Activated T-helper 17 cell treated with anti-CD3 and anti-CD28 coated beads, Interleukin-2, amount 50 U/mL, for 72 hours (primary cell): Measurements from ENCODE around the gene PSEN1. TPM values are rescaled to one million over a fixed set of nuclear protein-coding genes. Genes with fewer than 3 reads are reported as not detected.
"Not testable (repeated sequence)": the region's sequence is repeated elsewhere in the genome, so short reads cannot be mapped to it uniquely, and the experiment has no call there.

ENCODE experiments used
- ATAC-seq: fragments of 150-1000 bp; cut with Tn5 transposase; replicated peaks from 2 replicates; pipeline ENCODE4 v1.10.0; 2021; ENCODE audit warnings: mild to moderate bottlenecking, moderate library complexity
- H3K27ac Mint-ChIP-seq: one replicate; pipeline ENCODE4 v1.8.0; 2022; ENCODE audit warnings: mixed read lengths
- H3K27me3 Mint-ChIP-seq: one replicate; pipeline ENCODE4 v1.8.0; 2022; ENCODE audit warnings: mixed read lengths
- H3K36me3 Mint-ChIP-seq: one replicate; pipeline ENCODE4 v1.8.0; 2022; ENCODE audit warnings: low read depth, mild to moderate bottlenecking, mixed read lengths
- H3K4me1 Mint-ChIP-seq: one replicate; pipeline ENCODE4 v1.8.0; 2022; ENCODE audit warnings: mixed read lengths
- H3K4me3 Mint-ChIP-seq: one replicate; pipeline ENCODE4 v1.8.0; 2022; ENCODE audit warnings: mild to moderate bottlenecking, mixed read lengths
- H3K9me3 Mint-ChIP-seq: one replicate; pipeline ENCODE4 v1.8.0; 2022; ENCODE audit warnings: mixed read lengths
- total RNA-seq, 2 donors: library from RNA; stranded (reverse); gene quantifications; one replicate each; pipeline ENCODE4 v1.2.3, GENCODE V29; 2022

Gene PSEN1
- total RNA-seq, 2 donors from 2014 or later, result 33.8 to 37.8 TPM

- no peaks in the 10 kb centered on the region for H3K9me3 Mint-ChIP-seq
- H3K27ac Mint-ChIP-seq, result peak overlapping the region; percentile 75
- no peaks in the 10 kb centered on the region for H3K27me3 Mint-ChIP-seq
- H3K4me1 Mint-ChIP-seq, result peaks cover 29% of the 10 kb centered on the region
- peak; percentile 29 for ATAC-seq
- H3K4me3 Mint-ChIP-seq, result peak overlapping the region; percentile 30
- peaks cover 8% of the 10 kb centered on the region for H3K36me3 Mint-ChIP-seq
Measured at GRCh38 chr14:73142216-73142615, 5.9 kb downstream of the PSEN1 start.

DNA sequence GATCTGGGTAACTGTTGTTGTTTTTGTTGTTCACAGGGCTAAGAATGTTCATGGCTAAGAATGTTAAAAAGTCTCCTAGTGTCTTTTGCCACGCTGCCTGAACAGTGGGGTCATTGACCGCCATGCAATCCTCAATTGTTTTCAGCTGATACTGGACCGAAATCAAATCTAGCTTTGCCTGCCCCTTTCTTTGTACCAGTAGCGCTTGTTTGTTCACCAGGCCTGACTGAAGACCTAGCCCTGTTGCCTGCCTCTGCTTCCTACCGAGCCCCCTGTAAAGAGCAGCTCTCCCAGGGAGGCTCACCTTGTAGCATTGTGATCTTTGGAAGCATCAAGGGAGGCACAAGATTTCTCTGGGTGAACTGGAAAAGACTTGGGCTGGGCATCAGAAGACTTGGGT lies 6.7 kb downstream of the PSEN1 start:
- H3K4me1 Mint-ChIP-seq, result peaks cover 24% of the 10 kb centered on the region
- H3K36me3 Mint-ChIP-seq, result peaks cover 10% of the 10 kb centered on the region
- H3K27me3 Mint-ChIP-seq, result no peaks in the 10 kb centered on the region
- H3K27ac Mint-ChIP-seq, result peak overlapping the region; percentile 75
- no peaks in the 10 kb centered on the region for H3K9me3 Mint-ChIP-seq
- no peak for ATAC-seq
- H3K4me3 Mint-ChIP-seq, result no peak overlapping the region

DNA sequence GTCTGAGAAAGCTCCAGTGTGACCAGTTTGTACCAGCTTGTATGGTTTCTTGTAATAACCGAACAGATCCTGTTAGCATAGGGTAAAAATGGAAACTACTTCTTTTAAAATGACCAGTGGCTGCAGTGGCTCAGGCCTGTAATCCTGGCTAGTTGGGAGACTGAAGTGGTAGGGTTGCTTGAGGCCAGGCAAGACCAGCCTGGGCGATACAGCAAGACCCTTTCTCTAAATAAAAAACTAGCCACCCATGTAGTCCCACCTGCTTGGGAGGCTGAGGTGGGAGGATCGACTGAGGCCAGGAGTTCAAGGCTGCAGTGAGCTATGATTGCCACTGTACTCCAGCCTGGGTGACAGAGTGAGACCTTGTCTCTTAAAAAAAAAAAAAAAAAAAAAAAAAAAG lies 7.3 kb downstream of the PSEN1 start:
- H3K36me3 Mint-ChIP-seq, result peaks cover 16% of the 10 kb centered on the region
- no peaks in the 10 kb centered on the region for H3K9me3 Mint-ChIP-seq
- H3K4me1 Mint-ChIP-seq, result peaks cover 24% of the 10 kb centered on the region

DNA sequence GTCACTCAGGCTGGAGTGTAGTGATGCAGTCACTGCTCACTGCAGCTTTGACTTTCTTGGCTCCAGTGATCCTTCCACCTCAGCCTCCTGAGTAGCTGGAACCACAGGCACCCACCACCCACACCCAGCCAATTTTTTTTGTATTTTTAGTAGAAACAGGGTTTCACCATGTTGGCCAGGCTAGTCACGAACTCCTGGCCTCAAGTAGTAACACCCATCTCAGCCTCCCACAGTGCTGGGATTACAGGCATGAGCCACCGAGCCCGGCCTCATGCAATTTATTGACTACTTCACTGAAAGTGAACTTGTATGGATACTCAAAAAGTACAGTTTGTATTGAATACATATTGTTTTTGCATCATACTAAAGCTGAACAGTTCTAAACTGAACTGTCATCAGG lies 9.1 kb downstream of the PSEN1 start:
- H3K9me3 Mint-ChIP-seq, result no peaks in the 10 kb centered on the region
- H3K4me1 Mint-ChIP-seq, result peaks cover 24% of the 10 kb centered on the region
- H3K4me3 Mint-ChIP-seq, result no peak overlapping the region
- peaks cover 34% of the 10 kb centered on the region for H3K36me3 Mint-ChIP-seq
- no peak for ATAC-seq
- no peak overlapping the region for H3K27ac Mint-ChIP-seq
- H3K27me3 Mint-ChIP-seq, result no peaks in the 10 kb centered on the region

More for the DNA sequence above, 7.3 kb downstream of the PSEN1 start:
- Mint-ChIP-seq H3K27me3 (no peaks in the 10 kb centered on the region), H3K4me3 (no peak overlapping the region), H3K27ac (peak overlapping the region; percentile 75)
- no peak for ATAC-seq

GRCh38 chr14:73146111-73146510 lies 9.8 kb downstream of the PSEN1 start:
- H3K4me3 Mint-ChIP-seq, result no peak overlapping the region
- H3K27ac Mint-ChIP-seq, result no peak overlapping the region
- H3K36me3 Mint-ChIP-seq, result peaks cover 38% of the 10 kb centered on the region
- peaks cover 19% of the 10 kb centered on the region for H3K4me1 Mint-ChIP-seq
- ATAC-seq, result no peak
- no peaks in the 10 kb centered on the region for H3K9me3 Mint-ChIP-seq
- no peaks in the 10 kb centered on the region for H3K27me3 Mint-ChIP-seq

GRCh38 chr14:73149753-73150152 lies 13.4 kb downstream of the PSEN1 start:
- H3K4me3 Mint-ChIP-seq, result no peak overlapping the region
- H3K9me3 Mint-ChIP-seq, result no peaks in the 10 kb centered on the region
- no peak for ATAC-seq
- peaks cover 6% of the 10 kb centered on the region for H3K4me1 Mint-ChIP-seq
- no peaks in the 10 kb centered on the region for H3K27me3 Mint-ChIP-seq
- peaks cover 66% of the 10 kb centered on the region for H3K36me3 Mint-ChIP-seq
- no peak overlapping the region for H3K27ac Mint-ChIP-seq

GRCh38 chr14:73153272-73153671 lies 17.0 kb downstream of the PSEN1 start:
- H3K27me3 Mint-ChIP-seq, result no peaks in the 10 kb centered on the region
- ATAC-seq, result no peak
- no peak overlapping the region for H3K4me3 Mint-ChIP-seq

DNA sequence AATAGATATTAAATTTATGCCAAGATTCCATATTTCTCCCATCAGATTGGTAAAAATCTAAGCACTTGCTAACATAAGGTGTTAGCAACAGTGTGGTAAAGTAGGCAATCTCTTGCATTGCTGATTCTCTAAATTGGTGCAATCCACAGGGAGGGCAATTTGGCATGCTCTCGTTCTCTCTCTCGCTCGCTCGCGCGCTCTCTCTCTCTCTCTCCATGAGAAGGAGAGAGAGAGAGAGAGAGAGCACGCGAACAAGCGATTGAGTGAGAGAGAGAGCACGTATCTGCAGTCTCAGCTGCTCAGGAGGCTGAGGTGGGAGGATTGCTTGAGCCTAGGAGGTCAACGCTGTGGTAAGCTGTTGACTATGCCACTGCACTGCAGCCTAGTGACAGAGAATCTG lies 25.9 kb downstream of the PSEN1 start:
- H3K4me3 Mint-ChIP-seq, result no peak overlapping the region
- no peaks in the 10 kb centered on the region for H3K9me3 Mint-ChIP-seq
- H3K4me1 Mint-ChIP-seq, result no peaks in the 10 kb centered on the region
- ATAC-seq, result no peak
- H3K27me3 Mint-ChIP-seq, result no peaks in the 10 kb centered on the region
- no peak overlapping the region for H3K27ac Mint-ChIP-seq
- peaks cover 83% of the 10 kb centered on the region for H3K36me3 Mint-ChIP-seq

More at GRCh38 chr14:73153272-73153671, 17.0 kb downstream of the PSEN1 start:
- Mint-ChIP-seq H3K27ac (no peak overlapping the region), H3K4me1 (no peaks in the 10 kb centered on the region), H3K36me3 (peaks cover 86% of the 10 kb centered on the region), H3K9me3 (no peaks in the 10 kb centered on the region)

GRCh38 chr14:73166399-73166798 lies 30.1 kb downstream of the PSEN1 start:
- H3K4me1 Mint-ChIP-seq, result peaks cover 6% of the 10 kb centered on the region
- H3K36me3 Mint-ChIP-seq, result peaks cover 83% of the 10 kb centered on the region
- no peaks in the 10 kb centered on the region for H3K27me3 Mint-ChIP-seq
- H3K9me3 Mint-ChIP-seq, result no peaks in the 10 kb centered on the region
- no peak overlapping the region for H3K27ac Mint-ChIP-seq
- ATAC-seq, result no peak
- H3K4me3 Mint-ChIP-seq, result no peak overlapping the region

GRCh38 chr14:73167727-73168126 lies 31.4 kb downstream of the PSEN1 start:
- Mint-ChIP-seq H3K27me3 (no peaks in the 10 kb centered on the region), H3K4me3 (no peak overlapping the region), H3K4me1 (peaks cover 7% of the 10 kb centered on the region), H3K27ac (peak overlapping the region; percentile 24), H3K36me3 (peaks cover 86% of the 10 kb centered on the region), H3K9me3 (no peaks in the 10 kb centered on the region)
- no peak for ATAC-seq

- no peak for ATAC-seq
- H3K9me3 Mint-ChIP-seq, result no peaks in the 10 kb centered on the region
- H3K27ac Mint-ChIP-seq, result no peak overlapping the region
- H3K4me3 Mint-ChIP-seq, result no peak overlapping the region
- no peaks in the 10 kb centered on the region for H3K27me3 Mint-ChIP-seq
- peaks cover 10% of the 10 kb centered on the region for H3K4me1 Mint-ChIP-seq
- peaks cover 86% of the 10 kb centered on the region for H3K36me3 Mint-ChIP-seq
Measured at GRCh38 chr14:73168274-73168673, 32.0 kb downstream of the PSEN1 start.

DNA sequence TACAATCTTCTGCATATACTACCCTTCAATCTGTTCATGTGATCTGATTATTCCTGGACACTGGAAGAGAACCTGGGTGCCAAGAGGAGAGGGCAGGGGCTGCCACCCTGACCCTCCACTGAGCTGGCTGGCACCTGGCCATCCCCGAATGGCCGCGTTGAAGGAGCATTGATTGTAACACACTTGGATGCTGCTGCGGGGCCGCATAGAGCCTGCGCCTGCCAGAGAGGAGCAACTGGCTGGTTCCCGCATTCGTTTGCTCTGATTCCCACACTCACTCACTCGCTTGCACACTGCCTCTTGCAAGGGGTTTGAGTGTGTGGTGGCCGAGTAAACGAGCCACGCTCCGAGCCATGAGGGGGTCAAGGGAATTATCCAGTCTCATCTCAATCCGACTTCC lies 32.4 kb downstream of the PSEN1 start:
- Mint-ChIP-seq H3K36me3 (peaks cover 86% of the 10 kb centered on the region), H3K4me3 (no peak overlapping the region), H3K9me3 (no peaks in the 10 kb centered on the region), H3K27me3 (no peaks in the 10 kb centered on the region), H3K4me1 (peaks cover 10% of the 10 kb centered on the region), H3K27ac (no peak overlapping the region)
- no peak for ATAC-seq

DNA sequence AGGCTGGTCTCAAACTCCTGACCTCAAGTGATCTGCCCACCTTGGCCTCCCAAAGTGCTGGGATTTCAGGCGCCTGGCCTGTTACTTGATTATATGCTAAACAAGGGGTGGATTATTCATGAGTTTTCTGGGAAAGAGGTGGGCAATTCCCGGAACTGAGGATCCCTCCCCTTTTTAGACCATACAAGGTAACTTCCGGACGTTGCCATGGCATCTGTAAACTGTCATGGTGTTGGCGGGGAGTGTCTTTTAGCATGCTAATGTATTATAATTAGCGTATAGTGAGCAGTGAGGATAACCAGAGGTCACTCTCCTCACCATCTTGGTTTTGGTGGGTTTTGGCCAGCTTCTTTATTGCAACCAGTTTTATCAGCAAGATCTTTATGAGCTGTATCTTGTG lies 33.5 kb downstream of the PSEN1 start:
- ATAC-seq, H3K27ac Mint-ChIP-seq, H3K27me3 Mint-ChIP-seq, H3K9me3 Mint-ChIP-seq, H3K4me3 Mint-ChIP-seq: not testable (repeated sequence)
- peaks cover 10% of the 10 kb centered on the region for H3K4me1 Mint-ChIP-seq
- H3K36me3 Mint-ChIP-seq, result peaks cover 88% of the 10 kb centered on the region

DNA sequence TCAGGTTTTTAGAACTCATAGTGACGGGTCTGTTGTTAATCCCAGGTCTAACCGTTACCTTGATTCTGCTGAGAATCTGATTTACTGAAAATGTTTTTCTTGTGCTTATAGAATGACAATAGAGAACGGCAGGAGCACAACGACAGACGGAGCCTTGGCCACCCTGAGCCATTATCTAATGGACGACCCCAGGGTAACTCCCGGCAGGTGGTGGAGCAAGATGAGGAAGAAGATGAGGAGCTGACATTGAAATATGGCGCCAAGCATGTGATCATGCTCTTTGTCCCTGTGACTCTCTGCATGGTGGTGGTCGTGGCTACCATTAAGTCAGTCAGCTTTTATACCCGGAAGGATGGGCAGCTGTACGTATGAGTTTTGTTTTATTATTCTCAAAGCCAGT lies 34.4 kb downstream of the PSEN1 start:
- H3K27ac Mint-ChIP-seq, result peak overlapping the region; percentile 66
- no peak overlapping the region for H3K4me3 Mint-ChIP-seq
- no peaks in the 10 kb centered on the region for H3K27me3 Mint-ChIP-seq
- H3K36me3 Mint-ChIP-seq, result peaks cover 96% of the 10 kb centered on the region
- peaks cover 10% of the 10 kb centered on the region for H3K4me1 Mint-ChIP-seq
- no peaks in the 10 kb centered on the region for H3K9me3 Mint-ChIP-seq
- ATAC-seq, result no peak

DNA sequence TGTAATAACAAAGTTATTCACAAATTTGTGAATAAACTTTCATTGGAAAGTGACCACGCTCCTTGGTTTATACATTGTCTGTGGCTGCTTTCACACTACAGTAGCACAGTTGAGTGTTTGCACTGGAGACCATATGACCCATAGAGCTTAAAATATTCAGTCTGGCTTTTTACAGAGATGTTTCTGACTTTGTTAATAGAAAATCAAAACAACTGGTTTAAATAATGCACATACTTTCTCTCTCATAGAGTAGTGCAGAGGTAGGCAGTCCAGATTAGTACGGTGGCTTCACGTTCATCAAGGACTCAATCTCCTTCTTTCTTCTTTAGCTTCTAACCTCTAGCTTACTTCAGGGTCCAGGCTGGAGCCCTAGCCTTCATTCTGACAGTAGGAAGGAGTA lies 36.2 kb downstream of the PSEN1 start:
- Mint-ChIP-seq H3K4me1 (peaks cover 10% of the 10 kb centered on the region), H3K27ac (no peak overlapping the region), H3K36me3 (peaks cover 100% of the 10 kb centered on the region), H3K4me3 (no peak overlapping the region), H3K9me3 (no peaks in the 10 kb centered on the region), H3K27me3 (no peaks in the 10 kb centered on the region)
- no peak for ATAC-seq

DNA sequence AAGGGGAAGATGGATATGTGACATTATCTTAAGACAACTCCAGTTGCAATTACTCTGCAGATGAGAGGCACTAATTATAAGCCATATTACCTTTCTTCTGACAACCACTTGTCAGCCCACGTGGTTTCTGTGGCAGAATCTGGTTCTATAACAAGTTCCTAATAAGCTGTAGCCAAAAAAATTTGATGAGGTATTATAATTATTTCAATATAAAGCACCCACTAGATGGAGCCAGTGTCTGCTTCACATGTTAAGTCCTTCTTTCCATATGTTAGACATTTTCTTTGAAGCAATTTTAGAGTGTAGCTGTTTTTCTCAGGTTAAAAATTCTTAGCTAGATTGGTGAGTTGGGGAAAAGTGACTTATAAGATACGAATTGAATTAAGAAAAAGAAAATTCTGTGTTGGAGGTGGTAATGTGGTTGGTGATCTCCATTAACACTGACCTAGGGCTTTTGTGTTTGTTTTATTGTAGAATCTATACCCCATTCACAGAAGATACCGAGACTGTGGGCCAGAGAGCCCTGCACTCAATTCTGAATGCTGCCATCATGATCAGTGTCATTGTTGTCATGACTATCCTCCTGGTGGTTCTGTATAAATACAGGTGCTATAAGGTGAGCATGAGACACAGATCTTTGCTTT lies 36.9 kb downstream of the PSEN1 start:
- no peaks in the 10 kb centered on the region for H3K27me3 Mint-ChIP-seq
- peaks cover 98% of the 10 kb centered on the region for H3K36me3 Mint-ChIP-seq
- H3K9me3 Mint-ChIP-seq, result no peaks in the 10 kb centered on the region
- H3K4me3 Mint-ChIP-seq, result no peak overlapping the region
- peaks cover 10% of the 10 kb centered on the region for H3K4me1 Mint-ChIP-seq
- no peak for ATAC-seq
- H3K27ac Mint-ChIP-seq, result no peak overlapping the region
